Smooth muscle cell (in vitro differentiated cells): ENCODE measurements around the gene ARHGAP20. TPM values are rescaled to one million over a fixed set of nuclear protein-coding genes. Genes with fewer than 3 reads are reported as not detected.

ENCODE experiments used
- DNase-seq: peaks from one replicate; lab custom pipeline; 2025; ENCODE audit not compliant: unreplicated experiment; lab: John Stamatoyannopoulos, UW
- H2AFZ ChIP-seq: fragments of 200-600 bp; sonication (generic); 2 replicates; pipeline ENCODE4 v1.6.0; 2016; ENCODE audit warnings: antibody characterized with exemption, low read depth, mild to moderate bottlenecking
- H3F3A ChIP-seq: fragments of 200-600 bp; sonication (generic); 2 replicates; pipeline ENCODE4 v1.6.0; 2017; ENCODE audit warnings: antibody characterized with exemption, low read depth
- H3K27ac ChIP-seq: fragments of 200-600 bp; sonication (generic); 2 replicates; pipeline ENCODE4 v1.5.1; 2016; ENCODE audit warnings: low read depth, mild to moderate bottlenecking
- H3K27me3 ChIP-seq: fragments of 200-600 bp; sonication (generic); 2 replicates; pipeline ENCODE4 v1.6.1; 2016; ENCODE audit warnings: low read depth, mild to moderate bottlenecking
- H3K36me3 ChIP-seq: fragments of 200-600 bp; sonication (generic); 2 replicates; pipeline ENCODE4 v1.5.1; 2016; ENCODE audit warnings: low read depth
- H3K4me1 ChIP-seq: fragments of 200-600 bp; sonication (generic); 2 replicates; pipeline ENCODE4 v1.5.1; 2016; ENCODE audit warnings: low read depth
- H3K4me2 ChIP-seq: fragments of 200-600 bp; sonication (generic); 2 replicates; pipeline ENCODE4 v1.6.0; 2016; ENCODE audit warnings: mild to moderate bottlenecking
- H3K4me3 ChIP-seq: fragments of 200-600 bp; sonication (generic); 2 replicates; pipeline ENCODE4 v1.5.1; 2016; ENCODE audit warnings: mild to moderate bottlenecking
- H3K79me2 ChIP-seq: fragments of 200-600 bp; sonication (generic); 2 replicates; pipeline ENCODE4 v1.6.0; 2016; ENCODE audit warnings: low read depth, mild to moderate bottlenecking
- H3K9ac ChIP-seq: fragments of 200-600 bp; sonication (generic); 2 replicates; pipeline ENCODE4 v1.6.0; 2016; ENCODE audit warnings: low read depth
- H3K9me3 ChIP-seq: fragments of 200-600 bp; sonication (generic); replicated peaks from 2 replicates; pipeline ENCODE4 v1.5.1; 2016; ENCODE audit warnings: low read depth
- H4K20me1 ChIP-seq: fragments of 200-600 bp; sonication (generic); 2 replicates; pipeline ENCODE4 v1.6.0; 2016; ENCODE audit warnings: low read depth
- CTCF ChIP-seq: fragments of 200-600 bp; sonication (generic); IDR thresholded peaks from 2 replicates; pipeline ENCODE4 v1.5.1; 2017; ENCODE audit warnings: borderline replicate concordance, mild to moderate bottlenecking, antibody characterized with exemption; ENCODE audit not compliant: insufficient read depth, poor library complexity, severe bottlenecking
- WGBS: methylation state at CpG from one replicate; pipeline ENCODE4 v1.1.7; 2016; ENCODE audit warnings: low lambda C conversion rate; 5-methylcytosine and 5-hydroxymethylcytosine counted together
- polyA plus RNA-seq: library from polyadenylated mRNA; unstranded; fragments of >200 nt; fragmentation: Nextera tagmentation; extraction: Ambion mirVana; gene quantifications from 2 replicates; pipeline ENCODE4 v1.2.1, GENCODE V29; 2016
- total RNA-seq: library from RNA; depleted of rRNA; stranded (reverse); fragments of >200 nt; gene quantifications from 2 replicates; pipeline ENCODE4 v1.2.3, GENCODE V29; 2014

The ARHGAP20 gene
- total and polyA plus RNA-seq, 2 experiments from 2014 or later: 0.33 to 1.6 TPM

- H3K9ac ChIP-seq: no peak overlapping the region
- no peaks in the 10 kb centered on the region for H3K9me3 ChIP-seq
- no peak for TF ChIP-seq CTCF
- H3K79me2 ChIP-seq: no peaks in the 10 kb centered on the region
- H4K20me1 ChIP-seq: no peaks in the 10 kb centered on the region
- H3K27me3 ChIP-seq: no peaks in the 10 kb centered on the region
- H3K4me1 ChIP-seq: no peaks in the 10 kb centered on the region
- no peaks in the 10 kb centered on the region for H3F3A ChIP-seq
- H2AFZ ChIP-seq: no peak overlapping the region
- H3K27ac ChIP-seq: no peak overlapping the region
- DNase-seq: no peak
- no peak overlapping the region for H3K4me2 ChIP-seq
- no peak overlapping the region for H3K4me3 ChIP-seq
- H3K36me3 ChIP-seq: no peaks in the 10 kb centered on the region
Measured at GRCh38 chr11:110752890-110753289, 40.7 kb upstream of the ARHGAP20 start.

DNA sequence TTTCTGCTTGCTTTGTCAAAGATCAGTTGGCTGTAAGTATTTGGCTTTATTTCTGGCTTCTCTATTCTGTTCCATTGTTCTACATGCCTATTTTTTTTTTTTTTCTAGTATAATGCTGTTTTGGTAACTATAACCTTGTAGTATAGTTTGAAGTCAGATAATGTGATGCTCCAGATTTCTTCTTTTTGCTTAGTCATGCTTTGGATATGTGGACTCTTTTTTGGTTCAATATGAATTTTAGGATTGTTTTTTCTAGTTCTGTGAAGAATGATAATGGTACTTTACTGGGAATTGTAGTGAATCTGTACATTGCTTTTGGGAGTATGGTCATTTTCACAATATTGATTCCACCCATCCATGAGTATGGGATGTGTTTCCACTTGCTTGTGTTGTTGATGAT is 37.9 kb upstream of the ARHGAP20 start:
- H3K27me3 ChIP-seq: no peaks in the 10 kb centered on the region
- no peak for DNase-seq
- no peak for TF ChIP-seq CTCF

GRCh38 chr11:110747531-110747930 is 35.3 kb upstream of the ARHGAP20 start:
- WGBS: 71% methylated on average over 4 of the region's 4 CpGs
- no peak for TF ChIP-seq CTCF
- no peak for DNase-seq

More for the DNA sequence above, 37.9 kb upstream of the ARHGAP20 start:
- Histone ChIP-seq H3K4me2 (no peak overlapping the region), H3K4me1 (no peaks in the 10 kb centered on the region), H3K79me2 (no peaks in the 10 kb centered on the region), H3K4me3 (no peak overlapping the region), H3K27ac (no peak overlapping the region), H3K36me3 (no peaks in the 10 kb centered on the region), H3K9ac (no peak overlapping the region), H2AFZ (no peak overlapping the region), H3K9me3 (no peaks in the 10 kb centered on the region), H4K20me1 (no peaks in the 10 kb centered on the region), H3F3A (no peaks in the 10 kb centered on the region)

DNA sequence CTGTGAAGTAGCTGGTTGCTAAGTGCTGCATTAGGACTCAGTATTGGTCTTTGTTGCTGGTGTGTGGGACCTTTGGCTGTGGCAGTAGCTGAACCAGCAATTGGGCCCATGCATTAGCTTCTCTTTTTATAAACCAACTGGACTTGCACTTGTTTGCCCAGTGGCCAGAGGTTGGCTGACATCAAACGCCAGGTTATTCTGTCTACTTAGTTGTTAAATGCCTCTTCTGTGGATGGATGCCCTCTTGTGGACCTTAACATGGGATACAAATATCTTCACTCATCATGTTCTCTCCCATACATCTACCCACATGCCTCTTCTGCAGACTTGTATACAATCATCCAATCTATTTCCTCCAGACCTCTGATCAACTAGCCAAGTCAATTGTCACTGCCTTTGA is 26.4 kb upstream of the ARHGAP20 start:
- no peak overlapping the region for H2AFZ ChIP-seq
- WGBS: 81% methylated on average over 1 of the region's 1 CpG
- no peak overlapping the region for H3K27ac ChIP-seq
- no peaks in the 10 kb centered on the region for H3F3A ChIP-seq
- H3K79me2 ChIP-seq: no peaks in the 10 kb centered on the region
- no peak for DNase-seq
- no peaks in the 10 kb centered on the region for H3K36me3 ChIP-seq
- H3K9me3 ChIP-seq: no peaks in the 10 kb centered on the region
- no peak overlapping the region for H3K4me3 ChIP-seq
- H3K4me1 ChIP-seq: no peaks in the 10 kb centered on the region
- TF ChIP-seq CTCF: no peak
- H3K9ac ChIP-seq: no peak overlapping the region
- no peak overlapping the region for H3K4me2 ChIP-seq
- H4K20me1 ChIP-seq: no peaks in the 10 kb centered on the region
- peaks cover 18% of the 10 kb centered on the region for H3K27me3 ChIP-seq

More at GRCh38 chr11:110747531-110747930, 35.3 kb upstream of the ARHGAP20 start:
- Histone ChIP-seq H3K79me2 (no peaks in the 10 kb centered on the region), H3K9me3 (no peaks in the 10 kb centered on the region), H3K4me2 (no peak overlapping the region), H2AFZ (no peak overlapping the region), H3K4me1 (no peaks in the 10 kb centered on the region), H3K4me3 (no peak overlapping the region), H3F3A (no peaks in the 10 kb centered on the region), H3K27me3 (no peaks in the 10 kb centered on the region), H3K27ac (no peak overlapping the region), H4K20me1 (no peaks in the 10 kb centered on the region), H3K9ac (no peak overlapping the region), H3K36me3 (no peaks in the 10 kb centered on the region)
